ENCODE results near the gene ACRBP.
"Not testable (repeated sequence)": the region's sequence is repeated elsewhere in the genome, so short reads cannot be mapped to it uniquely, and the experiment has no call there.

The ACRBP gene

DNA sequence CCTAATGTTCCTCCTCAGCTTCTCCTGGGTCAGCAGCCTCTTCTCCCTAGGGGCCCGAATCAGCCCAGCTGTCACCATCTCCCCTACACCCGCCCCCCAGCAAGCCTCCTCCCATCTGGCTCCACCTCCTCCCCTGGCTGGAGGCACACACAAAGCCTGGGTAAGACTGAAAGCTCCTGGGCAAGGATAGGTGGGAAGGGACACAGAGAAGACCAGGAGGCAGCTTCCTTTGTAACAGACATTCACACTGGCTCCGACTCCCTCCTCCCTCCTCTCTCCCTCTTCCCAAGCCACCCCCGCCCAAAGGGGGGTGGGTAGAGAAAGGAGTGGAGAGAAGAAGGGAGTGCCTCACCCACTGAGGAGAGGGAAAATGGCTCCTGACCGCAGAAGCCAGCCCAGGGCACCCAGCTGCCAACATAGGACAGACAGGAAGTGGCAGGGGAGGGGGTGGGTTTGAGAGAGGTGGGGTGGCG, 44.1 kb downstream of the ACRBP start:
- ATAC-seq, result peak; percentile 3; the same call in 2 of the 3 replicates
- TF ChIP-seq POU6F1 (CRISPR knock-in tag; IDR thresholded peaks at IDR 0.05; ENCODE audit: borderline replicate concordance, low read depth), result no peak
- no peak for TF ChIP-seq ISL1 (CRISPR knock-in tag; IDR thresholded peaks at IDR 0.05)
- TF ChIP-seq ZNF70 (CRISPR knock-in tag; IDR thresholded peaks at IDR 0.05), result no peak
- TF ChIP-seq ZFP3 (CRISPR knock-in tag; IDR thresholded peaks at IDR 0.05), result no peak
- no peak for TF ChIP-seq ZNF565 (CRISPR knock-in tag; conservative IDR thresholded peaks at IDR 0.05; ENCODE audit: low read depth)
- TF ChIP-seq, protein P1, sequence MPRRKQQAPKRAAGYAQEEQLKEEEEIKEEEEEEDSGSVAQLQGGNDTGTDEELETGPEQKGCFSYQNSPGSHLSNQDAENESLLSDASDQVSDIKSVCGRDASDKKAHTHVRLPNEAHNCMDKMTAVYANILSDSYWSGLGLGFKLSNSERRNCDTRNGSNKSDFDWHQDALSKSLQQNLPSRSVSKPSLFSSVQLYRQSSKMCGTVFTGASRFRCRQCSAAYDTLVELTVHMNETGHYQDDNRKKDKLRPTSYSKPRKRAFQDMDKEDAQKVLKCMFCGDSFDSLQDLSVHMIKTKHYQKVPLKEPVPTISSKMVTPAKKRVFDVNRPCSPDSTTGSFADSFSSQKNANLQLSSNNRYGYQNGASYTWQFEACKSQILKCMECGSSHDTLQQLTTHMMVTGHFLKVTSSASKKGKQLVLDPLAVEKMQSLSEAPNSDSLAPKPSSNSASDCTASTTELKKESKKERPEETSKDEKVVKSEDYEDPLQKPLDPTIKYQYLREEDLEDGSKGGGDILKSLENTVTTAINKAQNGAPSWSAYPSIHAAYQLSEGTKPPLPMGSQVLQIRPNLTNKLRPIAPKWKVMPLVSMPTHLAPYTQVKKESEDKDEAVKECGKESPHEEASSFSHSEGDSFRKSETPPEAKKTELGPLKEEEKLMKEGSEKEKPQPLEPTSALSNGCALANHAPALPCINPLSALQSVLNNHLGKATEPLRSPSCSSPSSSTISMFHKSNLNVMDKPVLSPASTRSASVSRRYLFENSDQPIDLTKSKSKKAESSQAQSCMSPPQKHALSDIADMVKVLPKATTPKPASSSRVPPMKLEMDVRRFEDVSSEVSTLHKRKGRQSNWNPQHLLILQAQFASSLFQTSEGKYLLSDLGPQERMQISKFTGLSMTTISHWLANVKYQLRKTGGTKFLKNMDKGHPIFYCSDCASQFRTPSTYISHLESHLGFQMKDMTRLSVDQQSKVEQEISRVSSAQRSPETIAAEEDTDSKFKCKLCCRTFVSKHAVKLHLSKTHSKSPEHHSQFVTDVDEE (CRISPR knock-in tag; IDR thresholded peaks at IDR 0.05), result no peak
- TF ChIP-seq PATZ1 (CRISPR knock-in tag; IDR thresholded peaks at IDR 0.05; ENCODE audit: borderline replicate concordance), result no peak
- TF ChIP-seq RARB (CRISPR knock-in tag; IDR thresholded peaks at IDR 0.05), result no peak
- no peak for TF ChIP-seq CREB5 (CRISPR knock-in tag; IDR thresholded peaks at IDR 0.05; ENCODE audit: low read depth)
- TF ChIP-seq PPARA (CRISPR knock-in tag; IDR thresholded peaks at IDR 0.05; ENCODE audit: borderline replicate concordance), result no peak
- no peak for TF ChIP-seq ESRRG (CRISPR knock-in tag; IDR thresholded peaks at IDR 0.05)
- no peak for TF ChIP-seq BACH2 (CRISPR knock-in tag; IDR thresholded peaks at IDR 0.05; ENCODE audit: borderline replicate concordance)
- TF ChIP-seq CSDC2 (CRISPR knock-in tag; IDR thresholded peaks at IDR 0.05), result no peak
- TF ChIP-seq GLIS3 (CRISPR knock-in tag; IDR thresholded peaks at IDR 0.05), result no peak
- no peak for TF ChIP-seq OSR1 (CRISPR knock-in tag; IDR thresholded peaks at IDR 0.05)
- TF ChIP-seq ZC3H10 (CRISPR knock-in tag; IDR thresholded peaks at IDR 0.05), result no peak
- TF ChIP-seq ZNF8 (CRISPR knock-in tag; IDR thresholded peaks at IDR 0.05), result no peak
- TF ChIP-seq TCF4 (CRISPR knock-in tag; IDR thresholded peaks at IDR 0.05; ENCODE audit: borderline replicate concordance), result no peak
- no peak for TF ChIP-seq ARNTL (CRISPR knock-in tag; IDR thresholded peaks at IDR 0.05; ENCODE audit: borderline replicate concordance, low read depth)

DNA sequence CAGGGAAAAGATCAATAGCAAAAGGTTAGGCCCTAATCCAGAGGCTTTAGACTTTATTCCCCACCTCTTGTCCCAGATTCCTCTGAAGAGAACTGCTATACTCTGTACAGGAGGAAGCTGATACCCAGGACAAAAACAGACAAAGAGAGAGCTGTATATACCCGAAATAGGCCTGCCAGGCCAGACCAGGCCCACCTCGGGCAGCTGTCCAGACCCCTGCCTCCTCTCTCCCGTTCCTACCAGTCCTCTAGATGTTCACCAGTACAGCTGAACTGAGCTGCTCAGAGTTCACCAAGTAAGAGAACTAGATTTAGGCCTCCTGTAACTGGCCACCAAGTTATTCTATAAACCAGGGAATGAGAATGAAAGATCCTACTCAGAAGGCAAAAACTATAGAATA, 44.7 kb downstream of the ACRBP start:
- no peak for ATAC-seq
- TF ChIP-seq ARNTL (CRISPR knock-in tag; IDR thresholded peaks at IDR 0.05; ENCODE audit: borderline replicate concordance, low read depth) (no peak), POU6F1 (CRISPR knock-in tag; IDR thresholded peaks at IDR 0.05; ENCODE audit: borderline replicate concordance, low read depth) (no peak), CSRNP3 (CRISPR knock-in tag; IDR thresholded peaks at IDR 0.05) (no peak), CSDC2 (CRISPR knock-in tag; IDR thresholded peaks at IDR 0.05) (no peak), SNAI2 (CRISPR knock-in tag; IDR thresholded peaks at IDR 0.05) (no peak), ZNF8 (CRISPR knock-in tag; IDR thresholded peaks at IDR 0.05) (no peak), ZFP30 (CRISPR knock-in tag; IDR thresholded peaks at IDR 0.05) (no peak), BACH2 (CRISPR knock-in tag; IDR thresholded peaks at IDR 0.05; ENCODE audit: borderline replicate concordance) (no peak), ESRRG (CRISPR knock-in tag; IDR thresholded peaks at IDR 0.05) (no peak)
- TF ChIP-seq, protein P1 (CRISPR knock-in tag; IDR thresholded peaks at IDR 0.05), result no peak

- ATAC-seq, result not testable (repeated sequence)
These were observed 51.6 kb downstream of the ACRBP start for GRCh38 chr12:6595673-6596072.

Data from SK-N-SH treated with all-trans-retinoic acid at 6 μM for 48 hours (cell line).